GM20431 (cell line): Measurements from ENCODE around the gene NFKB2.

Experiments used
- in situ Hi-C: fragments of 300-500 bp; cut with MseI, MboI; formaldehyde crosslinking; loops from one replicate; pipeline ENCODE4 v1.15.0; 2020; ENCODE audit warnings: low sequenced_read_pairs; ENCODE audit not compliant: unreplicated experiment

NFKB2 gene

GRCh38 chr10:102438374-102438773 is 42.9 kb downstream of the NFKB2 start:
- in situ Hi-C loops, result no loop called here

GRCh38 chr10:102444851-102445250 is 49.3 kb downstream of the NFKB2 start:
- in situ Hi-C loops, result no loop called here

- in situ Hi-C loops, result no loop called here
Observed at GRCh38 chr10:102449321-102450123, 54.0 kb downstream of the NFKB2 start.

GRCh38 chr10:102450124-102450373 is 54.5 kb downstream of the NFKB2 start:
- in situ Hi-C loops, result no loop called here

- in situ Hi-C loops, result no loop called here
Observed at GRCh38 chr10:102450374-102451104, 55.0 kb downstream of the NFKB2 start.

- in situ Hi-C loops, result no loop called here
Observed at GRCh38 chr10:102451105-102451969, 55.8 kb downstream of the NFKB2 start, which contains the start of gene C10orf95. Gene C10orf95 (minus strand): TSS chr10:102451543. CDS start chr10:102451093, 450 bp downstream.
